ENCODE results near the gene TNIP3.
"Not testable (repeated sequence)": the region's sequence is repeated elsewhere in the genome, so short reads cannot be mapped to it uniquely, and the experiment has no call there.

Gene TNIP3

GRCh38 chr4:121176082-121176934 is 12.2 kb upstream of the TNIP3 start:
- no peak for DNase-seq (ENCODE audit: insufficient read length)
- TF ChIP-seq POLR2AphosphoS5 (IDR thresholded peaks at IDR 0.05; ENCODE audit: low read depth, low read length) (no peak), TAF1 (IDR thresholded peaks at IDR 0.05; ENCODE audit: borderline replicate concordance, low read depth, low read length) (no peak), POLR2A (IDR thresholded peaks at IDR 0.05; ENCODE audit: low read depth, low read length) (no peak)
- FAIRE-seq = no peak

DNA sequence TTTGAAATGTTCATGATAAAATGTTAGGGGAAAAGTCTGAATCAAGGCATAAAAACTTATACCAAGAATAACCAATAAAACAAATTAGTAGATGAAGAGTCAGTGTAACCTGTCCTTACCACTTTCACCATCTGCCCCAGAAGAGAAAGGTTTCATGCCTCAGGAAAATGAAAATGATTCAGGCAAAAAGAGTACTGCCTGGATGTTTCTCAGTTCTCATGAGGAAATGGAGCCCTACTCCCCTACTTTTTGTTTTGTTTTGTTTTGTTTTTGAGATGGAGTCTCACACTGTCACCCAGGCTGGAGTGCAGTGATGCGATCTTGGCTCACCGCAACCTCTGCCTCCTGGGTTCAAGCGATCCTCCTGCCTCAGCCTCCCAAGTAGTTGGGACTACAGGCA is 7.4 kb upstream of the TNIP3 start:
- not testable (repeated sequence) for DNase-seq (ENCODE audit: insufficient read length); FAIRE-seq

DNA sequence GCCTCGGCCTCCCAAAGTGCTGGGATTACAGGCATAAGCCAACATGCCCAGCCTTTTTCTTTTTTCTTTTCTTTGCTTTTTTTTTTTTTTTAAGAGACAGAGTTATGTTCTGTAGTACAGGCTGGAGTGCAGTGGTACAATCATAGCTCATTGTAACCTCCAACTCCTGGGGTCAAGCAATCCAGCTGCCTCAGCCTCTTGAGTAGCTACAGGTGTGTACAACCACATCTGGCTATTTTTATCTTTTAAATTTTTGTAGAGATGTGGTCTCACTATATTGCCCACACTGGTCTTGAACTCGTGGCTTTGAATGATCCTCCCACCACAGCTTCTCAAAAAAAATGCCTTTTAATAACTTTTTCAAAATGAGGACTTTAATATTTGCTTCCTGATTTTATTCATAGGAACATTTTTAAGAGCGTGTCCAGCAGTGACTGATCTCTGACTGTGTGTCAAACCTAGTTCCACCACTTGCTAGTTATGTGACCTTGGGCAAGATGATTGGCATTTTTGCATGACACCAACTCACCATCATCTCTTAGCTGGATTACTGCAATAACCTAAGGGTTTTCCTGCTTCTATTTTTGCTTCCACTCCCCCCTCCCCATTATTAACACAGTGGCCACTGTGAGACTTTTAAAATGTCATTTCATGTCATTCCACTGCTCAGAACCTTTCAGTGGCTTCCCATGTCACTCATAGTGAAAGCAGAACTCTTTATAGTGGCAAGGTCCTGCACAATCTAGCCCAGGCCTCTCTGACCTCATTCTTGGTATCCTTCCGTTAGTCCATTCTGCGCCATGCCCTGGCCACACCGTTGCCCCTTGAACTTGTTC is 4.5 kb upstream of the TNIP3 start:
- FAIRE-seq (peak; percentile 94), DNase-seq (ENCODE audit: insufficient read length) (no peak)
- TF ChIP-seq POLR2AphosphoS5 (IDR thresholded peaks at IDR 0.05; ENCODE audit: low read depth, low read length) (no peak), POLR2A (IDR thresholded peaks at IDR 0.05; ENCODE audit: low read depth, low read length) (no peak), TAF1 (IDR thresholded peaks at IDR 0.05; ENCODE audit: borderline replicate concordance, low read depth, low read length) (no peak)

- no peak for TF ChIP-seq POLR2AphosphoS5 (IDR thresholded peaks at IDR 0.05; ENCODE audit: low read depth, low read length)
- TF ChIP-seq POLR2A (IDR thresholded peaks at IDR 0.05; ENCODE audit: low read depth, low read length) = no peak
- no peak for TF ChIP-seq TAF1 (IDR thresholded peaks at IDR 0.05; ENCODE audit: borderline replicate concordance, low read depth, low read length)
Observed at GRCh38 chr4:121166976-121167375, 2.9 kb upstream of the TNIP3 start.

GRCh38 chr4:121165206-121165605 is 1.1 kb upstream of the TNIP3 start:
- FAIRE-seq (no peak), DNase-seq (ENCODE audit: insufficient read length) (no peak)
- TF ChIP-seq TAF1 (IDR thresholded peaks at IDR 0.05; ENCODE audit: borderline replicate concordance, low read depth, low read length) (no peak), POLR2A (IDR thresholded peaks at IDR 0.05; ENCODE audit: low read depth, low read length) (no peak), POLR2AphosphoS5 (IDR thresholded peaks at IDR 0.05; ENCODE audit: low read depth, low read length) (no peak)

More at GRCh38 chr4:121166976-121167375, 2.9 kb upstream of the TNIP3 start:
- FAIRE-seq = no peak
- no peak for DNase-seq (ENCODE audit: insufficient read length)

DNA sequence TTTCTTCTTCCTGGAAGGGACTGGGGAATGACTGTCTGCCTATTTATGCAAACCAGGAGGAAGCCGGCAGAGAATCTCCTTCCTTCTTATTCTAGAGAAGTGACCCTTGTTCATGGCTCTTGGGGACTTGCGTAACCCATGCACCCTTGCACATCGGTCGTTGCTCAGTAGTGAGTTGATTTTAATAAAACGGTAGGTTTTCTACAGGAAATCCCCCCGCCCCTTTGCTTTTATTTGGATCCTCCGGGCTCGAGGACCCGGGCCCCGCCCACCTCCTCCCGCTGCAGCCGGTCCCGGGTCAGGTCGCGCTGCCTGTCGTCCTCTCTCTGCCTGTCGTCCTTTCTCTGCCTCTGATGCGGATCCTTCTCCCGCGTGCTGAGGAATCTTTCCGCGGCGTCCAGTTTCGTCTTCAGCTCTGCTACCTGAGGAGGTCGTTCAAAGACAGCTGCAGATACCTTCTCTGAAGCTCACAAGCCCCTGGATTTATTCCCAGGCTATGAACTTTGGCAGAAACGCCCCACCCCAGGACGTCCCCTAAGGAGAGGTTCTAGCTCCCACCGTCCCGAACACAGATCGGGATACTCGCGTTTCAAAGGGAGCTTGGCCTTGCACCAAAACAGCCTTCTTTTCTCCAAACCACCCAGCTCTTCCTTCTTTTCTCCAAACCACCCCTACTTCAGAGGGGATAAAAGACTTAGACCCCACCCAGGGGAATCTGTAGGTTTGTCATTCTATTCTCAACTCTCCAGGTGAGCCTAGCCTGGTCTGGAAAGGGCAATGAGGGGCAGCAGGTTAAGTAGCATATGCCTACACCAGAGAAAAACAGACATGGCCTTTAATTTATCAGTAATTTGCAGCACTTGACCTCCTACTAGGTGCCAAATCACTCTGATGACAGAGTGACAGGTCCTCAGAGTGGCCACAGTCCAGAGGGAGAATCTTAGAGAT is 7.0 kb downstream of the TNIP3 start:
- no peak for FAIRE-seq

DNA sequence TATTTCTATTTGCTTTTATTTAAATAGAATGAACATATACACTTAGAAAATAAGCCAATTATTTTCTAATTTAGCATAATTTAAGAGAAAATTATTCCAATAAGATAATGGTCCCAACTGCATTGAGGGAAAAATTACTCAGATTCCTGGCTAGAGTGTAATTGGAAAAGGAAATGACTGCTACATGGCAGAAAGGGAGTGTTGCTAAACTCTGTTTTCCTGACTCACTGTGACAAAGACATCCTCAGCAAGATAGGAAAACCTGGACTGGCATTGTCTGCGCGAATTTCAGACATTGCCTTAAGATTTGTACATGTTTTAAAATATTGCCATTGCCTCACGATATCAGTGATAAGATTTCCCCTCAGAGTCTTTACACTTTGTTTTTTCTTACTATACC is 8.2 kb downstream of the TNIP3 start:
- FAIRE-seq (no peak), DNase-seq (ENCODE audit: insufficient read length) (no peak)
- TF ChIP-seq POLR2A (IDR thresholded peaks at IDR 0.05; ENCODE audit: low read depth, low read length) (no peak), POLR2AphosphoS5 (IDR thresholded peaks at IDR 0.05; ENCODE audit: low read depth, low read length) (no peak), TAF1 (IDR thresholded peaks at IDR 0.05; ENCODE audit: borderline replicate concordance, low read depth, low read length) (no peak)

More for the DNA sequence above, 7.0 kb downstream of the TNIP3 start:
- DNase-seq (ENCODE audit: insufficient read length) = no peak
- no peak for TF ChIP-seq POLR2A (IDR thresholded peaks at IDR 0.05; ENCODE audit: low read depth, low read length)
- TF ChIP-seq TAF1 (IDR thresholded peaks at IDR 0.05; ENCODE audit: borderline replicate concordance, low read depth, low read length) = no peak
- TF ChIP-seq POLR2AphosphoS5 (IDR thresholded peaks at IDR 0.05; ENCODE audit: low read depth, low read length) = no peak

DNA sequence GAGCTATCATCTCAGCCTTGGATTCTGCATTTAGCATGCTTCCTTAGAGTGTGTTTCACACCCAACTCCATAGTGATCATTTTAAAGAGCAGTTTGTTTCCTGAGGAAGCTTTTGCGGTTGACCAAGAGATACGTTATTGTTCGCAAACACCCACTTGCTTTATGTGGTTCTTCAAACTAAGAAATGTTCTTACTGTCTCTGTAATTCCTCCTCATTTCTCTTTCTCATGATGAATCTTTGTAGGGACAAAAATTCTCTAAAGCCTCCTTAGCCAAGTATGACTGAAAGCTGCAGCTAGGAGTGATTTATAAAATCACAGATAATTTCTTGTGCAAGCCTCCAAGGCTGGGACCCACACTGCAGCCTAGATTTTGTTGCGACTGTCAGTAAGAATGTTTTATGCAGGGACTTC is 10.0 kb downstream of the TNIP3 start:
- FAIRE-seq (no peak), DNase-seq (ENCODE audit: insufficient read length) (no peak)
- TF ChIP-seq POLR2A (IDR thresholded peaks at IDR 0.05; ENCODE audit: low read depth, low read length) (no peak), POLR2AphosphoS5 (IDR thresholded peaks at IDR 0.05; ENCODE audit: low read depth, low read length) (no peak), TAF1 (IDR thresholded peaks at IDR 0.05; ENCODE audit: borderline replicate concordance, low read depth, low read length) (no peak)

- FAIRE-seq = no peak
- TF ChIP-seq POLR2A (IDR thresholded peaks at IDR 0.05; ENCODE audit: low read depth, low read length) (no peak), TAF1 (IDR thresholded peaks at IDR 0.05; ENCODE audit: borderline replicate concordance, low read depth, low read length) (no peak), POLR2AphosphoS5 (IDR thresholded peaks at IDR 0.05; ENCODE audit: low read depth, low read length) (no peak)
- DNase-seq (ENCODE audit: insufficient read length) = no peak
Observed at GRCh38 chr4:121151942-121152341, 12.2 kb downstream of the TNIP3 start.

DNA sequence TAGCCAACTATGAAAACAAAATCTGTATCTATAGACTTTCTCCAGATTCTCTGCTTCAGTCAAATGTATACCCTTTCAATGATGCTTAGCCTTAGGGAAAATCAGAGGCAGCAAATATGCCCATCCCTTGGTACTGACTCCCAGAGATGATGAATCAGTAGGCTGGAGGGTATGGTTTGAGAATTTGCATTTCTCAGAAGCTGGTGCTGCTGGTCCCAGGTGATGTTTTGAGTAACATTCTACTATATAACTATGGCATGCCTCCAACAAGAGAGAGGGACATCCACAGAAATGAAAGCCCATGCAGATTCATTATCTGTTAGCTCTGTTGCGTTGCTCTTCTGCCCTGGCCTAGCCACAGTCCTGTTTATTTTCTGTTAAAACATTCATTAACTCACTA is 13.6 kb downstream of the TNIP3 start:
- DNase-seq (ENCODE audit: insufficient read length) = no peak
- FAIRE-seq = no peak

DNA sequence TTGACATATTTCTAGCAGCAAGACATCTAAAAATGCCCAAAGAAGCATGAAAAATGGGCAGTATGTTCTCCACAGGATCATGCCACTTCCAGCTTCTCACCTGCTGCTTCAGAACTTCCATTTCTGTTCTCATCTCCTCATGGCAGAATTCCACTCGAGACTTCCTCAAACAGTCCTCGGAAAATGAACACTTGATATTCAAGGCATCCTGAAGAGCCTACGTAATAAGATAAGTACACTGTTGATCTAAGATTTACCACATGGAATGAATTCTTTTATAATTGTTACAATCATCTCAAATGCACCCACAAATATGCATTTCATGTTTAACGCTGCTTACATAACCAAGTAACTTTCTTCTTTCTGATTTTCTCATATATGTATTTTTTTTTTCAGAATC is 14.1 kb downstream of the TNIP3 start:
- FAIRE-seq (no peak), DNase-seq (ENCODE audit: insufficient read length) (no peak)
- TF ChIP-seq POLR2A (IDR thresholded peaks at IDR 0.05; ENCODE audit: low read depth, low read length) (no peak), TAF1 (IDR thresholded peaks at IDR 0.05; ENCODE audit: borderline replicate concordance, low read depth, low read length) (no peak), POLR2AphosphoS5 (IDR thresholded peaks at IDR 0.05; ENCODE audit: low read depth, low read length) (no peak)

More for the DNA sequence above, 13.6 kb downstream of the TNIP3 start:
- TF ChIP-seq POLR2A (IDR thresholded peaks at IDR 0.05; ENCODE audit: low read depth, low read length) (no peak), POLR2AphosphoS5 (IDR thresholded peaks at IDR 0.05; ENCODE audit: low read depth, low read length) (no peak)

All from GM12892 (cell line).